NT2/D1 (cell line): ENCODE measurements around the gene KCNK6.

Experiments
- SUZ12 ChIP-seq: IDR thresholded peaks from 2 replicates; pipeline ENCODE4 v1.6.1; 2011; ENCODE audit not compliant: insufficient read length, insufficient read depth; ENCODE audit errors: extremely low read depth
- YY1 ChIP-seq: IDR thresholded peaks from 2 replicates; pipeline ENCODE4 v1.6.1; 2011; ENCODE audit not compliant: insufficient read length, insufficient read depth
- ZNF274 ChIP-seq: IDR thresholded peaks from 2 replicates; pipeline ENCODE4 v1.6.1; 2011; ENCODE audit warnings: mild to moderate bottlenecking, low read depth, low read length

DNA sequence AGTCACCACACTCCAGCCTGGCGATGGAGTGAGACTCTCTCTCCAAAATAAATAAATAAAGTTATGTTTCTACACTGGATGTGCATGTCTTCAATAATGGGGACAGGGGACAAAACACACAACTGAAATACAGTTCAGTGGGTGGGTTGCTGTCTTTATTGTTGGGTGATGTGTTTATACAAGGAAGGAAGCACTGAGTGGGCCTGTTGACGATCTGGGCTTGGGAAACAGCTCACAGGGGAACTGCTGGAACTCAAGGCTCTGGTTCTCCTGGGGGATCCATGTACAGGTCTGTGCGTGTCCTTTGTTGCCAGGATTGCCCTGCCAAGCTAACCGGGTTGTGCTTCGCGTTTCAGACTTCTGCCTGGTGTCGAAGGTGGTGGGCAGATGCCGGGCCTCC is 36.4 kb upstream of the KCNK6 start:
- TF ChIP-seq ZNF274 (no peak), YY1 (no peak), SUZ12 (no peak)
